CD4-positive, alpha-beta T cell (primary cell): ENCODE results near the gene AICDA. TPM values are rescaled to one million over a fixed set of nuclear protein-coding genes. Genes with fewer than 3 reads are reported as not detected.

Experiments used
- ATAC-seq: fragments of 200-7000 bp; cut with Tn5 transposase; one replicate; pipeline ENCODE4 v1.10.0; 2022; ENCODE audit warnings: mild to moderate bottlenecking; ENCODE audit not compliant: poor library complexity
- CTCF ChIA-PET: fragments of 350-600 bp; sonication (Branson Sonifier 250); formaldehyde crosslinking; loops from one replicate; lab custom pipeline; 2021; ENCODE audit warnings: antibody characterized with exemption, inconsistent platforms; lab: Charles Lee
- POLR2A ChIA-PET: fragments of 350-600 bp; sonication (Branson Sonifier 250); formaldehyde crosslinking; loops from one replicate; lab custom pipeline; 2021; ENCODE audit warnings: antibody characterized with exemption, inconsistent platforms; lab: Charles Lee
- DNase-seq, 14 experiments: peaks; one replicate each; pipeline ENCODE4 v3.0.0-alpha.2; 2013 to 2020; ENCODE audit warnings: mixed read lengths in 2 of 14
- H3K27ac ChIP-seq, 2 donors: one replicate each; pipeline versions ENCODE4 v1.5.1 to v1.7.0; 2013; ENCODE audit warnings: low read length in 2 of 2, low read depth in 1 of 2, mild to moderate bottlenecking in 1 of 2
- H3K27me3 ChIP-seq, 2 experiments: 1 replicate in 1 of 2; 2 replicates in 1 of 2; pipeline versions ENCODE4 v1.6.1 to v1.7.0; 2013; ENCODE audit warnings: low read length in 2 of 2, control low read depth in 1 of 2, mild to moderate bottlenecking in 1 of 2, moderate library complexity in 1 of 2; ENCODE audit not compliant: insufficient read depth in 2 of 2, control insufficient read depth in 1 of 2
- H3K36me3 ChIP-seq: one replicate; pipeline ENCODE4 v1.6.1; 2013; ENCODE audit warnings: low read length, control low read depth; ENCODE audit not compliant: insufficient read depth
- H3K4me1 ChIP-seq: one replicate; pipeline ENCODE4 v1.6.1; 2013; ENCODE audit warnings: low read length, control low read depth; ENCODE audit not compliant: insufficient read depth
- H3K4me3 ChIP-seq: one replicate; pipeline ENCODE4 v1.5.1; 2013; ENCODE audit warnings: mild to moderate bottlenecking, low read length, moderate library complexity
- H3K9me3 ChIP-seq, 2 experiments: 1 replicate in 1 of 2; 2 replicates in 1 of 2; pipeline versions ENCODE4 v1.6.1 to v1.7.0; 2013; ENCODE audit warnings: low read length in 2 of 2, mild to moderate bottlenecking in 2 of 2, control low read depth in 1 of 2, moderate library complexity in 1 of 2; ENCODE audit not compliant: control insufficient read depth in 1 of 2, insufficient read depth in 1 of 2
- H3K27ac Mint-ChIP-seq: one replicate; pipeline ENCODE4 v1.8.0; 2020; ENCODE audit warnings: mixed read lengths
- H3K27me3 Mint-ChIP-seq: one replicate; pipeline ENCODE4 v1.8.0; 2021; ENCODE audit warnings: mixed read lengths
- H3K36me3 Mint-ChIP-seq: one replicate; pipeline ENCODE4 v1.8.0; 2021; ENCODE audit warnings: low read depth, mixed read lengths
- H3K4me1 Mint-ChIP-seq: one replicate; pipeline ENCODE4 v1.8.0; 2021; ENCODE audit warnings: low read depth, mixed read lengths
- H3K4me3 Mint-ChIP-seq: one replicate; pipeline ENCODE4 v1.8.0; 2020; ENCODE audit warnings: mild to moderate bottlenecking, mixed read lengths
- H3K9me3 Mint-ChIP-seq: one replicate; pipeline ENCODE4 v1.8.0; 2020; ENCODE audit warnings: mixed read lengths
- CTCF ChIP-seq: fragments of 200-600 bp; IDR thresholded peaks from one replicate; pipeline ENCODE4 v1.8.0; 2022; ENCODE audit warnings: antibody characterized with exemption, mild to moderate bottlenecking
- intact Hi-C, 2 experiments: fragments of 100-400 bp; cut with DNase I in 1 of 2; cut with micrococcal nuclease in 1 of 2; formaldehyde crosslinking; loops; one replicate each; pipeline versions ENCODE4 v1.15.1 to v1.9.0; 2023 to 2025; cut with DNase I, micrococcal nuclease
- total RNA-seq, 174 experiments: library from RNA in 2 of 174; stranded (reverse) in 2 of 174; gene quantifications; one replicate each; pipeline ENCODE4 v1.2.3 and lab custom pipeline; 2021 to 2026

The AICDA gene
- total RNA-seq, 2 experiments from 2014 or later: not detected

- no peaks in the 10 kb centered on the region for H3K27me3 Mint-ChIP-seq
- CTCF ChIA-PET: interaction anchor here (3.2 kb wide), 1 partner anchor 10 kb away, joined by 14 read pairs; no protein-coding TSS in a partner anchor
These were observed 58.0 kb downstream of the AICDA start for GRCh38 chr12:8554451-8555195.

DNA sequence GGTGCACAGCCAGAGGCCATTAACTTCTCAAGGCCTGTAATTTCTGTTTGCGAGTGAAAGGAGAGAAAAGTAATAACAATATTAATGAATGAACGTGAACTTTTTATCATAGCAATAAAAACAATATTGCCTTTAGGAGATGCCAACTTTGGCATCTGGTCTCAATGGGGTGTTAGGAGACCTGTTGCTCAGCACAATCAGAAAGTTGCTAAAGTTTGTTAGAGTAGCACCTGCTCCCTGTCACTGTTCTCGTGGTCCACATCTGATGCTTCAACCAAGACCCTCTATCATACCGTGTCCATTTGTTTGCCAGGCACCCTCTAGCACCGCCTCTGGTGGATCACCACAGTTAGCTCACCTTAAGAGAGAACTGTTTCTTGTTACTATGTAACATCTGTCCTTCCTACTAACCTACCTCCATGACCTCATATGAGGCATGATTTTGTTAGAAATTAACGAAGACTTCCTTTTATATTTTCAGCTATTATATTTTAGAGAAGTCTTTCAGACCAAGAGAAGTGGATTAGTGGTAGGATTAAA lies 59.5 kb downstream of the AICDA start:
- DNase-seq (no peak), ATAC-seq (no peak)
- ChIA-PET CTCF (no interaction called here), POLR2A (no interaction called here)
- TF ChIP-seq CTCF: no peak
- no peaks in the 10 kb centered on the region for H3K36me3 ChIP-seq
- no peaks in the 10 kb centered on the region for H3K4me1 Mint-ChIP-seq
- no peaks in the 10 kb centered on the region for H3K36me3 Mint-ChIP-seq
- no peaks in the 10 kb centered on the region for H3K27me3 ChIP-seq
- intact Hi-C loops: no loop called here
- H3K4me3 ChIP-seq: no peak overlapping the region
- H3K4me3 Mint-ChIP-seq: no peak overlapping the region
- H3K27ac Mint-ChIP-seq: no peak overlapping the region
- H3K9me3 Mint-ChIP-seq: no peaks in the 10 kb centered on the region
- H3K9me3 ChIP-seq: no peaks in the 10 kb centered on the region
- H3K4me1 ChIP-seq: no peaks in the 10 kb centered on the region
- no peak overlapping the region for H3K27ac ChIP-seq
- no peaks in the 10 kb centered on the region for H3K27me3 Mint-ChIP-seq

More at GRCh38 chr12:8554451-8555195, 58.0 kb downstream of the AICDA start:
- no peaks in the 10 kb centered on the region for H3K4me1 Mint-ChIP-seq
- TF ChIP-seq CTCF: no peak
- POLR2A ChIA-PET: interaction anchor here (0.6 kb wide), 1 partner anchor 605 kb away, joined by 3 read pairs; no protein-coding TSS in a partner anchor
- intact Hi-C loops: no loop called here
- no peaks in the 10 kb centered on the region for H3K9me3 Mint-ChIP-seq
- Histone ChIP-seq H3K4me3 (no peak overlapping the region), H3K4me1 (no peaks in the 10 kb centered on the region), H3K27me3 (no peaks in the 10 kb centered on the region), H3K36me3 (no peaks in the 10 kb centered on the region), H3K9me3 (no peaks in the 10 kb centered on the region), H3K27ac (no peak overlapping the region)
- no peak overlapping the region for H3K4me3 Mint-ChIP-seq
- H3K36me3 Mint-ChIP-seq: no peaks in the 10 kb centered on the region
- H3K27ac Mint-ChIP-seq: no peak overlapping the region
- ATAC-seq (no peak), DNase-seq (no peak)

Other genes starting within 250 kb of the AICDA start
- not detected for gene CLEC6A, start 156.9 kb downstream of the AICDA start, total RNA-seq
- not detected for gene CLEC4D, start 99.4 kb downstream of the AICDA start, total RNA-seq
- not detected for gene CLEC4E, start 72.0 kb downstream of the AICDA start, total RNA-seq
- not detected for gene MFAP5, start 50.0 kb upstream of the AICDA start, total RNA-seq
- gene RIMKLB, start 85.1 kb upstream of the AICDA start, total RNA-seq: 10 to 100 TPM; 14.8 to 15.2 TPM
- gene A2ML1, start 209.8 kb upstream of the AICDA start, total RNA-seq: not detected